Parathyroid adenoma (tissue), 2 donors: Measurements from ENCODE around the gene TMEM254.
A peak's percentile ranks its signal among the peaks of the same experiment; 100 is the strongest.

Source experiments
- H2AFZ ChIP-seq: fragments of 300-600 bp; sonication (generic); one replicate; pipeline ENCODE4 v1.7.0; 2017; ENCODE audit warnings: antibody characterized with exemption, mild to moderate bottlenecking
- H3K27ac ChIP-seq: fragments of 300-600 bp; sonication (generic); one replicate; pipeline ENCODE4 v1.7.0; 2017
- H3K27me3 ChIP-seq: fragments of 300-600 bp; sonication (generic); one replicate; pipeline ENCODE4 v1.7.0; 2017; ENCODE audit warnings: low read length; ENCODE audit not compliant: control insufficient read depth, insufficient read depth
- H3K36me3 ChIP-seq: fragments of 300-600 bp; sonication (generic); one replicate; pipeline ENCODE4 v1.7.0; 2017; ENCODE audit warnings: low read length; ENCODE audit not compliant: control insufficient read depth, insufficient read depth
- H3K4me1 ChIP-seq: fragments of 300-600 bp; sonication (generic); one replicate; pipeline ENCODE4 v1.7.0; 2017; ENCODE audit warnings: control low read depth
- H3K4me2 ChIP-seq: fragments of 300-600 bp; sonication (generic); one replicate; pipeline ENCODE4 v1.7.0; 2017; ENCODE audit warnings: low read length
- H3K4me3 ChIP-seq: fragments of 300-600 bp; sonication (generic); one replicate; pipeline ENCODE4 v1.7.0; 2017; ENCODE audit warnings: low read depth, low read length
- H3K79me2 ChIP-seq: fragments of 300-600 bp; sonication (generic); one replicate; pipeline ENCODE4 v1.7.0; 2017; ENCODE audit warnings: control low read depth
- H3K9ac ChIP-seq: fragments of 300-600 bp; sonication (generic); one replicate; pipeline ENCODE4 v1.7.0; 2017; ENCODE audit warnings: mild to moderate bottlenecking
- H3K9me3 ChIP-seq: fragments of 300-600 bp; sonication (generic); one replicate; pipeline ENCODE4 v1.7.0; 2017; ENCODE audit warnings: low read length; ENCODE audit not compliant: control insufficient read depth
- TF ChIP-seq, protein P1 (sequence below): fragments of 300-600 bp; sonication (generic); IDR thresholded peaks from one replicate; pipeline ENCODE4 v1.7.0; 2017; ENCODE audit warnings: antibody characterized with exemption, mild to moderate bottlenecking
- donor health status: primary hyperparathyroidism.

The TMEM254 gene

DNA sequence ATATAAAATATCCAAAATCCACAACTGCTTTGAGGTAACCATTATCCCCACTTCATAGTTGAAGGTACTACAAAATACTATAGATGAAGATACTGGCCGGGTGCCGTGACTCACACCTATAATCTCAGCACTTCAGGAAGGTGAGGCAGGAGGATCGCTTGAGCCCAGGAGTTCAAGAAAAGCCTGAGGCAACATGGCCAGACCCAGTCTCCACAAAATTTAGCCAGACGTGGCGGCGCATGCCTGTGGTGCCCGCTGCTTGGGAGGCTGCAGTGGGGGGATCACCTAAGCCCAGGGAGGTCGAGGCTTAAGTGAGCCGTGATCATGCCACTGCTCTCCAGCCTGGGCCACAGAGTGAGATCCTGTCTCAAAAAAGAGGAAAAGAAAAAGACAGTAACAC is 21.7 kb downstream of the TMEM254 start:
- Histone ChIP-seq H3K4me2 (no peak overlapping the region), H3K27ac (no peak overlapping the region), H3K36me3 (no peaks in the 10 kb centered on the region), H3K4me1 (no peaks in the 10 kb centered on the region), H3K27me3 (no peaks in the 10 kb centered on the region), H3K79me2 (no peaks in the 10 kb centered on the region), H3K9ac (no peak overlapping the region), H2AFZ (no peak overlapping the region), H3K4me3 (no peak overlapping the region), H3K9me3 (no peaks in the 10 kb centered on the region)
- TF ChIP-seq, protein P1, sequence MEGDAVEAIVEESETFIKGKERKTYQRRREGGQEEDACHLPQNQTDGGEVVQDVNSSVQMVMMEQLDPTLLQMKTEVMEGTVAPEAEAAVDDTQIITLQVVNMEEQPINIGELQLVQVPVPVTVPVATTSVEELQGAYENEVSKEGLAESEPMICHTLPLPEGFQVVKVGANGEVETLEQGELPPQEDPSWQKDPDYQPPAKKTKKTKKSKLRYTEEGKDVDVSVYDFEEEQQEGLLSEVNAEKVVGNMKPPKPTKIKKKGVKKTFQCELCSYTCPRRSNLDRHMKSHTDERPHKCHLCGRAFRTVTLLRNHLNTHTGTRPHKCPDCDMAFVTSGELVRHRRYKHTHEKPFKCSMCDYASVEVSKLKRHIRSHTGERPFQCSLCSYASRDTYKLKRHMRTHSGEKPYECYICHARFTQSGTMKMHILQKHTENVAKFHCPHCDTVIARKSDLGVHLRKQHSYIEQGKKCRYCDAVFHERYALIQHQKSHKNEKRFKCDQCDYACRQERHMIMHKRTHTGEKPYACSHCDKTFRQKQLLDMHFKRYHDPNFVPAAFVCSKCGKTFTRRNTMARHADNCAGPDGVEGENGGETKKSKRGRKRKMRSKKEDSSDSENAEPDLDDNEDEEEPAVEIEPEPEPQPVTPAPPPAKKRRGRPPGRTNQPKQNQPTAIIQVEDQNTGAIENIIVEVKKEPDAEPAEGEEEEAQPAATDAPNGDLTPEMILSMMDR: no peak

- H3K4me3 ChIP-seq: no peak overlapping the region
- H3K36me3 ChIP-seq: no peaks in the 10 kb centered on the region
- H3K9me3 ChIP-seq: no peaks in the 10 kb centered on the region
- TF ChIP-seq, protein P1: no peak
- H3K79me2 ChIP-seq: no peaks in the 10 kb centered on the region
- H3K4me2 ChIP-seq: no peak overlapping the region
- H2AFZ ChIP-seq: no peak overlapping the region
- H3K27me3 ChIP-seq: no peaks in the 10 kb centered on the region
- no peaks in the 10 kb centered on the region for H3K4me1 ChIP-seq
- H3K27ac ChIP-seq: no peak overlapping the region
- no peak overlapping the region for H3K9ac ChIP-seq
These were observed 22.6 kb downstream of the TMEM254 start for GRCh38 chr10:80100861-80101695.

- H3K27ac ChIP-seq: peak overlapping the region; percentile 34
- TF ChIP-seq, protein P1: no peak
These were observed 25.8 kb downstream of the TMEM254 start for GRCh38 chr10:80104066-80104926.

GRCh38 chr10:80108576-80109239 is 30.2 kb downstream of the TMEM254 start:
- TF ChIP-seq, protein P1: no peak

More at GRCh38 chr10:80104066-80104926, 25.8 kb downstream of the TMEM254 start:
- Histone ChIP-seq H3K36me3 (no peaks in the 10 kb centered on the region), H3K27me3 (no peaks in the 10 kb centered on the region), H3K4me1 (no peaks in the 10 kb centered on the region), H3K4me2 (no peak overlapping the region), H3K9ac (no peak overlapping the region), H3K79me2 (no peaks in the 10 kb centered on the region), H2AFZ (no peak overlapping the region), H3K4me3 (no peak overlapping the region), H3K9me3 (no peaks in the 10 kb centered on the region)

More at GRCh38 chr10:80108576-80109239, 30.2 kb downstream of the TMEM254 start:
- Histone ChIP-seq H3K9ac (no peak overlapping the region), H3K27ac (no peak overlapping the region), H3K27me3 (no peaks in the 10 kb centered on the region), H3K9me3 (no peaks in the 10 kb centered on the region), H3K36me3 (no peaks in the 10 kb centered on the region), H3K4me1 (no peaks in the 10 kb centered on the region), H3K79me2 (no peaks in the 10 kb centered on the region), H3K4me3 (no peak overlapping the region), H2AFZ (no peak overlapping the region), H3K4me2 (no peak overlapping the region)
